Caco-2 (cell line): ENCODE data around the gene PRKAA2. TPM values are rescaled to one million over a fixed set of nuclear protein-coding genes. Genes with fewer than 3 reads are reported as not detected.

ENCODE experiments used
- BruUV-seq: library from RNA; stranded (reverse); fragments of 400-500 nt; replicated peaks from 2 replicates; lab custom pipeline; 2021; lab: Mats Ljungman, UMichigan
- CTCF ChIA-PET: fragments of 300-600 bp; sonication (Branson Sonifier 250); formaldehyde crosslinking; loops from one replicate; lab custom pipeline; 2022; ENCODE audit warnings: antibody characterized with exemption; lab: Charles Lee
- POLR2A ChIA-PET: fragments of 300-600 bp; sonication (Branson Sonifier 250); formaldehyde crosslinking; loops from one replicate; lab custom pipeline; 2022; ENCODE audit warnings: antibody characterized with exemption; lab: Charles Lee
- DNase-seq, 2 experiments: peaks; one replicate each; pipeline versions ENCODE4 v3.0.0 to v3.0.0-alpha.2; 2020 to 2022
- H3K27me3 ChIP-seq: replicated peaks from 2 replicates; pipeline ENCODE4 v1.6.0; 2011; ENCODE audit warnings: low read length; ENCODE audit not compliant: control insufficient read depth, insufficient read depth
- H3K36me3 ChIP-seq: 2 replicates; pipeline ENCODE4 v1.5.1; 2011; ENCODE audit warnings: low read length; ENCODE audit not compliant: control insufficient read depth, insufficient read depth
- H3K4me1 ChIP-seq: fragments of 250-450 bp; sonication (Bioruptor Pico); 2 replicates; pipeline ENCODE4 v1.5.1; 2020; ENCODE audit warnings: mild to moderate bottlenecking
- H3K4me3 ChIP-seq: 2 replicates; pipeline ENCODE4 v1.5.1; 2011; ENCODE audit warnings: low read depth, mild to moderate bottlenecking, control low read depth, low read length
- H3K9me3 ChIP-seq: fragments of 250-450 bp; sonication (Bioruptor Pico); 2 replicates; pipeline ENCODE4 v1.5.1; 2020; ENCODE audit warnings: mild to moderate bottlenecking, moderate library complexity
- H3K27ac Mint-ChIP-seq: one replicate; pipeline ENCODE4 v1.8.0; 2022; ENCODE audit warnings: mixed read lengths; ENCODE audit not compliant: unreplicated experiment
- H3K27me3 Mint-ChIP-seq: one replicate; pipeline ENCODE4 v1.8.0; 2022; ENCODE audit warnings: mixed read lengths; ENCODE audit not compliant: insufficient read depth, unreplicated experiment
- H3K36me3 Mint-ChIP-seq: one replicate; pipeline ENCODE4 v1.8.0; 2022; ENCODE audit warnings: mild to moderate bottlenecking, mixed read lengths; ENCODE audit not compliant: insufficient read depth, unreplicated experiment
- H3K4me1 Mint-ChIP-seq: one replicate; pipeline ENCODE4 v1.8.0; 2022; ENCODE audit warnings: low read depth, mixed read lengths; ENCODE audit not compliant: unreplicated experiment
- H3K4me3 Mint-ChIP-seq: one replicate; pipeline ENCODE4 v1.8.0; 2022; ENCODE audit warnings: mild to moderate bottlenecking, moderate library complexity, mixed read lengths; ENCODE audit not compliant: unreplicated experiment
- H3K9me3 Mint-ChIP-seq: one replicate; pipeline ENCODE4 v1.8.0; 2022; ENCODE audit warnings: mixed read lengths; ENCODE audit not compliant: unreplicated experiment
- CTCF ChIP-seq, 2 experiments: fragments of 200-600 bp in 1 of 2; IDR thresholded peaks; 1 replicate in 1 of 2; 2 replicates in 1 of 2; pipeline versions ENCODE4 v1.5.1 to v1.8.0; 2011 to 2022; ENCODE audit warnings: antibody characterized with exemption in 1 of 2, control low read depth in 1 of 2, inconsistent platforms in 1 of 2, low read depth in 1 of 2, low read length in 1 of 2, mild to moderate bottlenecking in 1 of 2, moderate library complexity in 1 of 2; ENCODE audit not compliant: insufficient read depth in 1 of 2, severe bottlenecking in 1 of 2, unreplicated experiment in 1 of 2
- intact Hi-C: fragments of 100-400 bp; cut with micrococcal nuclease; formaldehyde crosslinking; loops from one replicate; pipeline ENCODE4 v1.10.0; 2022; ENCODE audit not compliant: unreplicated experiment
- total RNA-seq: library from RNA; stranded (reverse); gene quantifications from 2 replicates; pipeline ENCODE4 v1.2.3, GENCODE V29; 2022

The PRKAA2 gene
- total RNA-seq, 1 experiment from 2014 or later, result 5.8 TPM

GRCh38 chr1:56726706-56727105 is 81.6 kb downstream of the PRKAA2 start:
- Histone ChIP-seq H3K9me3 (no peaks in the 10 kb centered on the region), H3K4me1 (no peaks in the 10 kb centered on the region), H3K27me3 (no peaks in the 10 kb centered on the region), H3K4me3 (no peak overlapping the region), H3K36me3 (no peaks in the 10 kb centered on the region)
- no peak for DNase-seq
- Mint-ChIP-seq H3K36me3 (no peaks in the 10 kb centered on the region), H3K9me3 (no peaks in the 10 kb centered on the region), H3K4me1 (no peaks in the 10 kb centered on the region), H3K4me3 (no peak overlapping the region), H3K27ac (no peak overlapping the region), H3K27me3 (peaks cover 7% of the 10 kb centered on the region)
- intact Hi-C loops, result no loop called here
- CTCF ChIA-PET, result no interaction called here
- POLR2A ChIA-PET, result no interaction called here
- TF ChIP-seq CTCF (IDR thresholded peaks at IDR 0.05; ENCODE audit: insufficient read depth in 1 of 2, low read depth in 1 of 2, low read length in 1 of 2, severe bottlenecking in 1 of 2, unreplicated experiment in 1 of 2), result no peak
- BruUV-seq, result no TSS peak

GRCh38 chr1:56728964-56729363 is 83.8 kb downstream of the PRKAA2 start:
- no peaks in the 10 kb centered on the region for H3K36me3 Mint-ChIP-seq
- H3K4me3 Mint-ChIP-seq, result no peak overlapping the region
- Histone ChIP-seq H3K9me3 (no peaks in the 10 kb centered on the region), H3K4me3 (no peak overlapping the region), H3K27me3 (no peaks in the 10 kb centered on the region), H3K36me3 (no peaks in the 10 kb centered on the region), H3K4me1 (no peaks in the 10 kb centered on the region)
- peaks cover 7% of the 10 kb centered on the region for H3K27me3 Mint-ChIP-seq
- POLR2A ChIA-PET, result no interaction called here
- H3K9me3 Mint-ChIP-seq, result no peaks in the 10 kb centered on the region
- no peak overlapping the region for H3K27ac Mint-ChIP-seq
- BruUV-seq, result no TSS peak
- no peaks in the 10 kb centered on the region for H3K4me1 Mint-ChIP-seq
- intact Hi-C loops, result no loop called here
- CTCF ChIA-PET, result no interaction called here
- DNase-seq, result no peak
- TF ChIP-seq CTCF (IDR thresholded peaks at IDR 0.05; ENCODE audit: insufficient read depth in 1 of 2, low read depth in 1 of 2, low read length in 1 of 2, severe bottlenecking in 1 of 2, unreplicated experiment in 1 of 2), result no peak

- H3K4me3 Mint-ChIP-seq, result no peak overlapping the region
- peaks cover 11% of the 10 kb centered on the region for H3K4me1 Mint-ChIP-seq
- Histone ChIP-seq H3K9me3 (no peaks in the 10 kb centered on the region), H3K4me1 (no peaks in the 10 kb centered on the region), H3K4me3 (no peak overlapping the region), H3K27me3 (no peaks in the 10 kb centered on the region), H3K36me3 (no peaks in the 10 kb centered on the region)
- no peak overlapping the region for H3K27ac Mint-ChIP-seq
- DNase-seq, result no peak
- no peak for TF ChIP-seq CTCF (IDR thresholded peaks at IDR 0.05; ENCODE audit: insufficient read depth in 1 of 2, low read depth in 1 of 2, low read length in 1 of 2, severe bottlenecking in 1 of 2, unreplicated experiment in 1 of 2)
- no peaks in the 10 kb centered on the region for H3K9me3 Mint-ChIP-seq
- intact Hi-C loops, result no loop called here
- no peaks in the 10 kb centered on the region for H3K36me3 Mint-ChIP-seq
- ChIA-PET CTCF (no interaction called here), POLR2A (no interaction called here)
- no TSS peak for BruUV-seq
- no peaks in the 10 kb centered on the region for H3K27me3 Mint-ChIP-seq
Measured at GRCh38 chr1:56745231-56745630, 100.1 kb downstream of the PRKAA2 start.
